ENCODE results near the gene NOP16.
A peak's percentile ranks its signal among the peaks of the same experiment; 100 is the strongest.

The NOP16 gene

GRCh38 chr5:176394881-176395675, 6.7 kb upstream of the NOP16 start:
- Histone ChIP-seq H3K27me3 (ENCODE audit: low read depth, low read length) (no peaks in the 10 kb centered on the region), H3K27ac (ENCODE audit: low read length) (no peak overlapping the region), H3K9me3 (ENCODE audit: control insufficient read depth in 1 of 2, low read length in 2 of 2) (no peaks in the 10 kb centered on the region), H3K4me1 (ENCODE audit: control insufficient read depth in 1 of 2, insufficient read depth in 2 of 2, low read length in 2 of 2) (peaks cover 0 to 2% of the 10 kb centered on the region in 2 donors), H3K4me3 (ENCODE audit: low read depth in 1 of 2, low read length in 2 of 2) (no peak overlapping the region), H3K36me3 (ENCODE audit: control insufficient read depth in 1 of 2, insufficient read depth in 2 of 2, low read length in 2 of 2) (peaks cover 33 to 49% of the 10 kb centered on the region in 2 donors)

GRCh38 chr5:176394096-176394495, 5.7 kb upstream of the NOP16 start:
- Histone ChIP-seq H3K4me3 (ENCODE audit: low read depth in 1 of 2, low read length in 2 of 2) (no peak overlapping the region), H3K27ac (ENCODE audit: low read length) (no peak overlapping the region), H3K36me3 (ENCODE audit: control insufficient read depth in 1 of 2, insufficient read depth in 2 of 2, low read length in 2 of 2) (peaks cover 31 to 49% of the 10 kb centered on the region in 2 donors), H3K4me1 (ENCODE audit: control insufficient read depth in 1 of 2, insufficient read depth in 2 of 2, low read length in 2 of 2) (peaks cover 0 to 8% of the 10 kb centered on the region in 2 donors), H3K27me3 (ENCODE audit: low read depth, low read length) (no peaks in the 10 kb centered on the region), H3K9me3 (ENCODE audit: control insufficient read depth in 1 of 2, low read length in 2 of 2) (no peaks in the 10 kb centered on the region)

DNA sequence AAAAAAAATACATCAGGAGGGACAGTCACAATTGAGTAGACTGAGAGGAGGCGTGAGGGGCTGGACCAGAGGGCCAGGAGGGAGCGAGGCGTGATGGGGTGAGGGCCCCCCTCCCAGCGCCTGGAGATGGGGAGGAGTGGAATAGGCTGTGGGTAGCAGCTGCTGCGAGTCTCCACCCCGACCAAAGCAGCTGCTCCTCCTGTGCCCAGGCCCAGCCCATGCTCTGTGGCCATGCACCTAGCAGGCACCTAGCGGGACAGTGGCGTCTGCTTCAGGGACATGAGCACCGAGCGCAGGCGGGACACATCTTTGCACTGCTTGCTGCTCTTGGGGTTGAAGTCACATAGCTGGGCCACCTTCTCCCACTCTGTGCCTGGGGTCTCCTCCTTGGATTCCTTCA, 4.1 kb upstream of the NOP16 start:
- Histone ChIP-seq H3K4me3 (ENCODE audit: low read depth in 1 of 2, low read length in 2 of 2) (no peak overlapping the region), H3K4me1 (ENCODE audit: control insufficient read depth in 1 of 2, insufficient read depth in 2 of 2, low read length in 2 of 2) (peaks cover 0 to 16% of the 10 kb centered on the region in 2 donors), H3K27me3 (ENCODE audit: low read depth, low read length) (no peaks in the 10 kb centered on the region), H3K36me3 (ENCODE audit: control insufficient read depth in 1 of 2, insufficient read depth in 2 of 2, low read length in 2 of 2) (peaks cover 28 to 43% of the 10 kb centered on the region in 2 donors), H3K27ac (ENCODE audit: low read length) (no peak overlapping the region), H3K9me3 (ENCODE audit: control insufficient read depth in 1 of 2, low read length in 2 of 2) (no peaks in the 10 kb centered on the region)

GRCh38 chr5:176391999-176392398, 3.6 kb upstream of the NOP16 start:
- peaks cover 0 to 21% of the 10 kb centered on the region in 2 donors for H3K4me1 ChIP-seq (ENCODE audit: control insufficient read depth in 1 of 2, insufficient read depth in 2 of 2, low read length in 2 of 2)
- H3K27me3 ChIP-seq (ENCODE audit: low read depth, low read length): no peaks in the 10 kb centered on the region
- no peak overlapping the region for H3K27ac ChIP-seq (ENCODE audit: low read length)
- H3K4me3 ChIP-seq (ENCODE audit: low read depth in 1 of 2, low read length in 2 of 2): no peak overlapping the region
- peaks cover 28 to 38% of the 10 kb centered on the region in 2 donors for H3K36me3 ChIP-seq (ENCODE audit: control insufficient read depth in 1 of 2, insufficient read depth in 2 of 2, low read length in 2 of 2)
- H3K9me3 ChIP-seq (ENCODE audit: control insufficient read depth in 1 of 2, low read length in 2 of 2): no peaks in the 10 kb centered on the region

- H3K36me3 ChIP-seq (ENCODE audit: control insufficient read depth in 1 of 2, insufficient read depth in 2 of 2, low read length in 2 of 2): peaks cover 25 to 38% of the 10 kb centered on the region in 2 donors
- no peak overlapping the region for H3K4me3 ChIP-seq (ENCODE audit: low read depth in 1 of 2, low read length in 2 of 2)
- H3K27ac ChIP-seq (ENCODE audit: low read length): no peak overlapping the region
- H3K27me3 ChIP-seq (ENCODE audit: low read depth, low read length): no peaks in the 10 kb centered on the region
- H3K4me1 ChIP-seq (ENCODE audit: control insufficient read depth in 1 of 2, insufficient read depth in 2 of 2, low read length in 2 of 2): peaks cover 0 to 21% of the 10 kb centered on the region in 2 donors
- no peaks in the 10 kb centered on the region for H3K9me3 ChIP-seq (ENCODE audit: control insufficient read depth in 1 of 2, low read length in 2 of 2)
Measured at GRCh38 chr5:176391479-176391878, 3.1 kb upstream of the NOP16 start.

- Histone ChIP-seq H3K4me3 (ENCODE audit: low read depth in 1 of 2, low read length in 2 of 2) (peak overlapping the region; percentile 91 to 97), H3K27ac (ENCODE audit: low read length) (peak overlapping the region; percentile 98), H3K4me1 (ENCODE audit: control insufficient read depth in 1 of 2, insufficient read depth in 2 of 2, low read length in 2 of 2) (peaks cover 0 to 21% of the 10 kb centered on the region in 2 donors), H3K36me3 (ENCODE audit: control insufficient read depth in 1 of 2, insufficient read depth in 2 of 2, low read length in 2 of 2) (peaks cover 32 to 50% of the 10 kb centered on the region in 2 donors), H3K9me3 (ENCODE audit: control insufficient read depth in 1 of 2, low read length in 2 of 2) (no peaks in the 10 kb centered on the region), H3K27me3 (ENCODE audit: low read depth, low read length) (no peaks in the 10 kb centered on the region)
Measured at GRCh38 chr5:176389135-176390123, 1.0 kb upstream of the NOP16 start.

DNA sequence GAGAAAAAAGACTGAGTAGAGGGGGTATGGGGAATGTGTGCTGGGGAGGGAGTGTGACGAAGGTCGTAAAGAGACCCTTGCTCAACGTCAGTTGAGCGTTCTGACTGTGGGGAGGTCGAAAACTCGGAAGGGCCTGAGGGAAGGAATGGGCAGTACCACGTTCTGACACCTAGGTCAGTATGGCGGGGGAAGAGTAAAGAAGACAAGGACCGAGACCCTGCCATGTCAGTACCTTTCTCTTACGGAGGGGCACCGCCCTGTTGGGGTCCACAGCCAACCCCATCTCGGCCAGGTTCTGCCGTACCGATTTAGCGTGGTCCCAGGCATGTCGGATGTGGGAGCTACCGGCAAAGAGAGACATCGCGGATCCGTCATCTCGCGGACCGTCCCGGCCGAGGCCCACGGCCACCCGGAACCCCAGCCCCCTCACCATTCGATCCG, 375 bp downstream of the NOP16 start:
- H3K4me1 ChIP-seq (ENCODE audit: control insufficient read depth in 1 of 2, insufficient read depth in 2 of 2, low read length in 2 of 2): peaks cover 0 to 21% of the 10 kb centered on the region in 2 donors
- no peaks in the 10 kb centered on the region for H3K27me3 ChIP-seq (ENCODE audit: low read depth, low read length)
- H3K36me3 ChIP-seq (ENCODE audit: control insufficient read depth in 1 of 2, insufficient read depth in 2 of 2, low read length in 2 of 2): peaks cover 34 to 50% of the 10 kb centered on the region in 2 donors
- peak overlapping the region; percentile 98 for H3K27ac ChIP-seq (ENCODE audit: low read length)
- no peaks in the 10 kb centered on the region for H3K9me3 ChIP-seq (ENCODE audit: control insufficient read depth in 1 of 2, low read length in 2 of 2)
- peak overlapping the region; percentile 91 to 97 for H3K4me3 ChIP-seq (ENCODE audit: low read depth in 1 of 2, low read length in 2 of 2)

DNA sequence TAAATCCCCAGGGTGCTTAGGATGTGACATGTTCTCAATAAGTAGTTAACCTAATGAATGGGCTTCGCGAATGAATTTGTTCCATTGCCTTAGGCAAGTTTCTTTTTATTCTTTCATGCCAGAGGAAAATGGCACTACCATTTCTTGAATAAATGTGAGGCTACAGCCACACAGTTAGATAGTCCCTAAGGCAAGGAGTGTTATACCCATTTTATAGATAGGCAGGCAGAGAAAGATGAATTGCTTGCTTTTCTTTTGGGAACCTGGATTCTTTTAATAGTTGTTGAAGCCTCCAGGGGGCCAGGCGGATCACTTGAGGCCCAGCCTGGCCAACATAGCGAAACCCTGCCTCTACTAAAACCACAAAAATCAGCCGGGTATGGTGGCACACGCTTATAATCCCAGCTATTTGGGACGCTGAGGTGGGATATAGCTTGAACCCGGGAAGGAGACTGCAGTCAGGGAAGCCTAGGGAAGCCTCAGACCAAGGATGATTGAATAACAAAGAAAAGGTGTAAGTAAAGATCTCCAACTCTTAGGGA, 943 bp downstream of the NOP16 start:
- no peaks in the 10 kb centered on the region for H3K27me3 ChIP-seq (ENCODE audit: low read depth, low read length)
- peaks cover 37 to 48% of the 10 kb centered on the region in 2 donors for H3K36me3 ChIP-seq (ENCODE audit: control insufficient read depth in 1 of 2, insufficient read depth in 2 of 2, low read length in 2 of 2)
- peaks cover 0 to 21% of the 10 kb centered on the region in 2 donors for H3K4me1 ChIP-seq (ENCODE audit: control insufficient read depth in 1 of 2, insufficient read depth in 2 of 2, low read length in 2 of 2)
- peak overlapping the region; percentile 91 to 97 for H3K4me3 ChIP-seq (ENCODE audit: low read depth in 1 of 2, low read length in 2 of 2)
- no peaks in the 10 kb centered on the region for H3K9me3 ChIP-seq (ENCODE audit: control insufficient read depth in 1 of 2, low read length in 2 of 2)
- H3K27ac ChIP-seq (ENCODE audit: low read length): peak overlapping the region; percentile 98

DNA sequence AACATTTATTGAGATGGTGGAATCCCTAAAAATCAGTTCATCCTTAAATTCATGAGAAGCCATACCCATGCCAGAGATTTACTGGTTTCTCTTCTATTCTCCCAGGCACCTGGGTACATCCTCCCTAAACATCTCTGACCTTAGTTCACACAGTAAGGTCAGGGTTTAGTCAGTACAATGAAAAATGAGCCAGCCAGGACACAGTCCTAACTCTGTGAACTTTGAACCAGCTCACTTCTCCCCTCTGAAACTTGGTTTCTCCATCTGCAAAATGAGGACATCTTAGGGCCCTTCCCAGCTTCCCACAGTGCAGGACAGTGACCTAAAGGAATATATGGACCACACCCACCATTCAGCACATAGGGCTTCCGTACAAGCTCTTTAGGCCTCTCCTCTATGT, 1.9 kb downstream of the NOP16 start:
- H3K9me3 ChIP-seq (ENCODE audit: control insufficient read depth in 1 of 2, low read length in 2 of 2): no peaks in the 10 kb centered on the region
- H3K27ac ChIP-seq (ENCODE audit: low read length): no peak overlapping the region
- H3K4me1 ChIP-seq (ENCODE audit: control insufficient read depth in 1 of 2, insufficient read depth in 2 of 2, low read length in 2 of 2): peaks cover 0 to 28% of the 10 kb centered on the region in 2 donors
- peaks cover 39 to 42% of the 10 kb centered on the region in 2 donors for H3K36me3 ChIP-seq (ENCODE audit: control insufficient read depth in 1 of 2, insufficient read depth in 2 of 2, low read length in 2 of 2)
- no peaks in the 10 kb centered on the region for H3K27me3 ChIP-seq (ENCODE audit: low read depth, low read length)
- H3K4me3 ChIP-seq (ENCODE audit: low read depth in 1 of 2, low read length in 2 of 2): no peak overlapping the region

DNA sequence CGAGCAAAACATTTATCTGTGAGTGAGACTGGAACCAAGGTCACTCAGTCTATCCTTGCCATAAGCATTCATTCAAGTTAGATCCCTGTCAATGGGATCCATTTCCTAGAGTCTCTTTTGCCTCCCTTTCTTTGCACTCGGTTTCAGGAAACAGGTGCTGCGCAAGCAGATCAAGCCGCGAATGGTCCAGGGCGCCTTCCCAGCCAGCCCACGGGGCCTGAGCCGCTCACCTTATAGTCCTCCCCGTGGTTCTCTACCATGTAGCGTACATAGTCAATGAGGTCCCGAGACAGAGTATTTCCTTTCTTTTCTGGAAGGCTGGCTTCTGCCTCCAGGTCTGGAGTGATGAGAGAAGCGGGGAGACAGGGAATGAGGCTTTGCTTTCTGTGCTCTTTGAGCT, 3.4 kb downstream of the NOP16 start:
- H3K9me3 ChIP-seq (ENCODE audit: control insufficient read depth in 1 of 2, low read length in 2 of 2): no peaks in the 10 kb centered on the region
- H3K4me1 ChIP-seq (ENCODE audit: control insufficient read depth in 1 of 2, insufficient read depth in 2 of 2, low read length in 2 of 2): peaks cover 0 to 31% of the 10 kb centered on the region in 2 donors
- peaks cover 34 to 36% of the 10 kb centered on the region in 2 donors for H3K36me3 ChIP-seq (ENCODE audit: control insufficient read depth in 1 of 2, insufficient read depth in 2 of 2, low read length in 2 of 2)

More for the DNA sequence above, 3.4 kb downstream of the NOP16 start:
- Histone ChIP-seq H3K27me3 (ENCODE audit: low read depth, low read length) (no peaks in the 10 kb centered on the region), H3K27ac (ENCODE audit: low read length) (no peak overlapping the region), H3K4me3 (ENCODE audit: low read depth in 1 of 2, low read length in 2 of 2) (no peak overlapping the region)

Measured in muscle layer of duodenum (tissue), 2 donors.